Fibroblast of the conjunctiva (primary cell): ENCODE measurements around the gene SAMD10.

Experiments
- DNase-seq: peaks from one replicate; pipeline ENCODE4 v3.0.0-alpha.2; 2010; ENCODE audit warnings: low read depth

Gene SAMD10

DNA sequence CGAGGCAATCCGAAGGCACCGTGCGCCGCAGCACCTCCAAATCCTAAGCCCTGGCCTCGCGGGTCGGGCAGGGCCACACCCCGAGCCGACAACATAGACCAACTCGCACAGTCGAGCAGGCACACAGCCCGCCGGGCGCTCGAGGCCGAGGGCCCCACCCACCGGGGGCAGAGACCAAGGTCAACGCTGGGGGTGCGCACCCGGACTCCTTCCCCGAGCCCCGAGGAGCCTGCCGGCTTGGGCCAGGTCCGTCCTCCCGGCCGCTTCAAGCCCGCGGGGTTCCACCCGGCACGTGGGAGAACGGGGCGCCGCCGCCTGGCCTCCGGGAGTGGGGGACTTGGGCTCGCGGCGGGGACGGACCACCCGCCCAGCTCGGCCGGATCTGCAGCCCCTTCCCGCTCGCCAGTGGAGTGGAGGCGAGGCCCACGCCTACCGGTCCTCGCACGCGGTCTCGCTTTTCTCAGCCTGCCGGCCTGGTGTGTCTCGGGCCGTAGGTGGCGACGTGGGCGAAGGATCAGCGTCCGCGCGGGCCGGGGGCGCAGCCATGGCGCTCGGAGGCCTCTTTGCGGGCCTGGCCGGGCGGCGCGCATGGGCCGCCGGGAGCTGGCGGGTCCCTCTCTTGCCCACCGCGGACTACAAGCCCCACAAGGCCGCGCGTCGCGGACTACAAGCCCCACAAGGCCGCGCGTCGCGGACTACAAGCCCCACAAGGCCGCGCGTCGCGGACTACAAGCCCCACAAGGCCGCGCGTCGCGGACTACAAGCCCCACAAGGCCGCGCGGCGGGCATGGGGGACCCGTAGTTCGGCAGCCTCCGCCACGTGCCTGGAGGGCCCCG, 23.4 kb downstream of the SAMD10 start, which contains the start of gene UCKL1:
Gene UCKL1 (minus strand): TSS at position 590 of the 837 bp plus-strand sequence. CDS start 44 bp downstream, at position 546.
- peak; percentile 87 for DNase-seq

DNA sequence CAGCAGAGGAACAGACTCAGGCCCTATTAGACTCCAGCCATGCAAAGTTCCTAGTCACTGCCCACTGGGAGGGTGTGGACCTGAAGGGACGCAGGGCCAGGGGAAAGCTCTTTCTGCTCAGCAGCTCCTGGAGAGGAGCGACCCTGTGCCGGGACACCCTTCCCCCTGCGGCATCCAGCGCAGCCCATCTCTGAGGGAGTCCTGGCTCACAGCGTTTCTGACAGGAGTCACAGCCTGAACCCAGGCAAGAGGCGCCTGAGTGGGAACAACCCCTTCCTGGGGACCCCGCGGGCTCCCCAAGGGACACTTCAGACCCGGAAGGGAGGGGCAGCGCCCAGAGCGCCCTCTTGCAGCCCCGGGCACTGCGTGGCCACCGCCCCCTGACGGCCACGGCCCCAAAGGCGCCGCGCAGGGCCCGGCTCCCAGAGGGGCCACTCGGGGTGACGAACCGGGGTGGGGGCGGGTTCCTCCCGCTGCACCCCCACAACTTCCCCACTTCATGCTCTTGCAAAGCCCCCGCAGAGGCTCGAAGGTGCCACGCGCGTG, 24.1 kb downstream of the SAMD10 start:
- DNase-seq: no peak

DNA sequence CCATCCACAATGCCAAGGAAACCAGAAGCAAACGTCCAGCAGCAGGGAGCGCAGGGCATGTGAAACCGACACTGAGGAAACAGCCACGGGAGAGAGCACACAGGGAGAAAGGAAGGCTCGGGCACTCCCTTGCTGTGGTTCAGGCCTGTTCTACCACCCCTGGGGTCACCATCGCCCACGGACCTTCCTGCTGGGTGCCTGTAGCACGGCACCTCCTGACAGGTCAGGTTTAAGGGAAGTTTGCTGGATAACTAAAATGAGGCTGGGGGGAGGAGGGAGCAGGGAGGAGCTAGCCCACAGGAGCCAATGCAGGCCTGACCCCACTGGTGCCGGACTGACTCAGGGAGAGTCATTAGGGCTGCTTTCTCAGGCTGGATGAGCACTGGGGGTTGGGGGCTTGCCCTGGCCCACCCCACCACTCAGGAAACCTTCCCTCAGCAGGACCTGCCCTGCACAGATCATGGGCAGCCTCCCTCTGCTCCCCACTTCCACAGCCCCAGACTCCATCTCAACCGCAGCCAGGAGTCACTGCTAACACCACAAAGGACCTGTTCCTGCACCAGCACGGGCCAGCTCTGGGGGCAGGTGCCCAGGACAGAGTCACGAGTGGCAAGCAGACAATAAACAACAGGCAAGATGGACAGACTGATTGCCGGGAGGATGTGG, 25.5 kb downstream of the SAMD10 start:
- DNase-seq: no peak

DNA sequence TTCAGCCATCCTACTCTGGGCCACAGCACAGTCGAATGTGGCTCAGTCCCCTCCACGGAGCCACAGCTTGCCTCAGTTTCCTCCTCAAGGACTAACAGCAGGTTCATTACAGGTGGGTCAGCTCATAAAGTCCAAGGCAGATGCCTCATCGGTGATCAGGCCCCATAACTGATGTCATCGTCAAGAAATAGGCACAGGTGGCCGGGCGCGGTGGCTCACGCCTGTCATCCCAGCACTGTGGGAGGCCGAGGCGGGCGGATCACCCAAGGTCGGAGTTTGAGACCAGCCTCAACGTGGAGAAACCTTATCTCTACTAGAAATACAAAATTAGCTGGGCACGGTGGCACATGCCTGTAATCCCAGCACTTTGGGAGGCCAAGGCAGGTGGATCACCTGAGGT, 26.7 kb downstream of the SAMD10 start:
- DNase-seq: no peak

DNA sequence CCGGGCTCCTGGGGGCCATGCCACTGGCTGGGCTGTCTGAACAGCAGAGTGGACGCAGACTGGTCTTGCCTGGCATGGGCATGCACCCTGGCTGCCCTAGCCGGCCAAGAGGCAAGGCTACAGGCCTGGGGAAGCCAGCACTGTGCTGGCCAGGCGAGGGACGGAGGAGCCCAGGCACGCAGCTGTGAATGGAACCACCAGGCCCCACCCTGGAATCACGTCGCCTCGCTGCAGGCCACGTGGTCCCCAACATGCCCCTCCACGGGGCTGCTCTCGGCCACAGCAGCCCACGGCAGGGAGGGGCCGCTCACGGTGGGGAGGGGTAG, 27.3 kb downstream of the SAMD10 start:
- DNase-seq: no peak

DNA sequence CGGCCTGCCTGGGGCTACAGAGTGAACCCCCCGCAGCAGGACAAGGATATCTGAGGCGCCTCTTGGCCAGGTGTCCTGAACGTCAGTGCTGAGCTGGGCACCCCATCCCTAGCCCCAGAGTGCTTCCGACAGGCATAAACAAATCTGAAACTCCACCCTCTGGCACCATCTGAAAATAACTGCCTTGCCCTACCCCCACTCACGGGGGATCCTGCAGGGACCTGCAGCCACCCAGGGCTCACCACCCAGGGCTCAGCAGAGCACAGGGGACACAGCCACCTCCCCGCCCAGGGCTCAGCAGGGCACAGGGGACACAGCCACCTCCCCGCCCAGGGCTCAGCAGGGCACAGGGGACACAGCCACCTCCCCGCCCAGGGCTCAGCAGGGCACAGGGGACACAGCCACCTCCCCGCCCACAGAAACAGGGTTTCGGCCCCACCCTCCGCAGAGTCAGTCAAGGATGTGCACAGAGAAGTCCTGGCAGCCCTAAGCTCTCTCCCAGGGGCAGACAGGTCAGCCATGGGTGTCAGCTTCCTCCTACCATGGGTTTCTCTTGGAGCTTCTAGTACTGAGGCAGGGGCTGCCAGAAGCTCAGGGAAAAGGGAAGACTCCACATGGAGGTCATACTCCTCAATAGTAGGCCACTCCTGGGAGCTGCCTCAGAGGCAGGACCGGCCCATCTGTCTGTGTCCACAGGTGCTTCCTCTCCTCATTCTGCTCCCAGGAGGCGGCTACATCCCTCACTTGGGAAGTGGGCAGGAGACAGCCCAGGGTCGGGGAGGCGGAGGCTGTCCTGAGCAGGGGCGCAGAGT, 27.8 kb downstream of the SAMD10 start:
- no peak for DNase-seq

DNA sequence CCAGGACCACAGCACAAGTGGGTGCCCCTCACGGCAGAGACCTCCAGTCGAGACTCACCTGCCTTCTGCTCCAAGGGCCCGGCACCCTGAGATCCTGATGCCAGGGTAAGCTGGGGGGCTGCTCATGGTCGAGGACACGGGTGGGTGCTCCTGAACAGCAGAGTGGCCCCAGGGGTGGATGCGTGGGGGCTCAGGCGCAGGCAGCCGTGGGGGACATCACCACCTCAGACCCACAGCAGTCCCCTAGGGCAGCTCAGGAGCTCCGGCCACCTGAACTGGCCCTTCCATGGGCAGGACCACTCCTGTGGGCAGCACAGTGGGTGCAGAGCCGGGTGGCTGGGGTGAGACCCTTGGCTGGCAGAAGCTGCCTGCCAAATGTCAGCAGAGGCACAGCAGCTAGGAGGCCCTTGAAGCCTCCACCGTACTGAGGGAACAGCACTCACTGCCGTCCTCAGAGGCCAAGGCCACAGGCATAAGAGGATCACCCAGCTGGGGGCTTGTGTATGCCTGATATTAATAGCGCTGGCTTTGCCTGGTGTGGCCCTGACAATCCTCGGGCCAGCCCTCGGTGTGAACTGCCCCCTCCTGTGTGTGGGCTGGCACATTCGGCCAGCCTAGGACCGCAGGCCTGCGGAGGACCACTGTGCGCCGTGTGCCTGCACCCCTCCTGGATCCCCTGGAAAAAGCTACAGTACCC, 28.6 kb downstream of the SAMD10 start:
- DNase-seq: no peak

DNA sequence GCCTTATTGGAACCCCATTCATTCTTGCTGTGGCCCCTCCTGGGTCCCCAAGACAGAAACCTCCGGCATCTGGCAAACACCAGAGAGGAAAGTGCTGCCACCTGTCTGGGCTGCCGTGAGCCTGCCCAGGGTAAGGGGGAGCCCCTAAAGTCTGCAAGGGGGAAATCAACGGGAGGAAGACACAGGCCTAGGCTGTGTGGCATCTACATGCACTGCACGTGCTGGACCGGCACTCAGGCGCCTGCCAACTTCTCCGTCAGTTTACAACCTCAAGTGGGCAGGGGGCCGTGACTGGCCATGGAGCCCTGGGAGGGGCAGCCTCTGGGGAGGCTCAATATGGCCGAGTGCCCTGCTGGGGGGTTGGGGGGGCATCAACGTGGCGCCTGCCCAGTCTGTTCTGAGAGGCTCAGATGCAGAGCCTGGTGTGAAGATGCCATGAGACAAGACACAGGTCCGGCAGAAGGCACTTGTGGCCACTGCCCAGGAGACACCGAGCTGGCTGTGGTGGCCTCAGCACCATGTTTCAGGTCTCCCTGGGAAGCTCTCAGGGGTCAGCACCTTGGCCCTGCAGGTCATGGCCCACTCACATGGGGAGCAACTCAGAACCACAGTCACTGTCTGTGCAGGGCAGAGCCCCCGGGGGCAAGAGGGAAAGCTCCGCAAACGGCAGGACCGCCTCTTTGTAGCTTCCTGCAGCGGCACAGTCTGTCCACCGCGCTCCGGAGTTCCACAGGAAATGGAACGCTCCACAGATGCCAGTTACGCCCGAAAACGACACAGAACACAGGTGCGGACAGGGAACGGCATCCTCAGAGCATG, 31.6 kb downstream of the SAMD10 start:
- no peak for DNase-seq

- no peak for DNase-seq
Observed at GRCh38 chr20:63946986-63947637, 32.3 kb downstream of the SAMD10 start.

- DNase-seq: no peak
Observed at GRCh38 chr20:63945921-63946920, 33.2 kb downstream of the SAMD10 start.

DNA sequence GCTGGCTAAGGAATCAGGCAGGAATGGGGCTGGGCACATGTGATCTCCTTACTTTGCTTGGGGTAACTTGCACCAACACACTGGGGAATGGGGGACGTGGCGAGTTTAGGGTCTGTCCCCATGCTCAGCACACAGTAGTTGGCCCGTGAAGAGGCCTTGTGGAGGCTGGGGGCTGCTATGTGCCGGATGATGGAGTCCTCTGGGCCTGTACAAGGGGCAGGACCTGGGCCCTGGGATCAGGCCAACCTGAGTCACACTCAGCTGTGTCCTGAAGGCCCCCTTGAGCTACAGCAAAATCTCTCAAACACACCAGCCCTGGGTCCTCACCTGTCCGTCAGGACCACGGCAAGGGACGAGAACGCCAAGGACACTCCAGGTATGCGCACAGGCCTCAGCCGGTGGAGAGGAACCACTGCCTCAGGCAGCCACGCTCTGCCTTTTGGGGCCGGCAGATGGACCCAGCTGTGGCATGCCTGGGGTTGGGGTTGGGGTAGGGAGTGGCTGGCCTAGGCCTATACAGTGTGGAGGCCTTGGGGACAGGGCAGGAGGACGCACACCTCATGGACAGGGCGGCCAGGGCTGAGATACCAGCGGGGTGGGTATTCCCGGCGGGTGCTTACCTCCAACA, 34.3 kb downstream of the SAMD10 start:
- DNase-seq: no peak

- no peak for DNase-seq
Observed at GRCh38 chr20:63944078-63944941, 35.1 kb downstream of the SAMD10 start.

DNA sequence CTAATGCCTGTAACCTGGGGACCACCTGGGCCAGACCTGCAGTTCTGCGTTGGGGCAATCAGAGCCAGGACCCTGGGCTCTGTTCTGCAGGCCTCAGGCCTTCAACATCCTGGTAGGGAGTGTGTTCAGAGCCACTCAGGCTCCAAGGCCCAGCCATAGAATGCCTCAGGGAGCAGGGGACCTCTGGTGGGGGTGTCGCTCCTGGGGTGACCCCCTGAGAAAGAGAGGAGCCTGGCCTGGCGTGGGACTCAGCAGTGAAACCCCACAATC, 35.7 kb downstream of the SAMD10 start:
- DNase-seq: no peak

DNA sequence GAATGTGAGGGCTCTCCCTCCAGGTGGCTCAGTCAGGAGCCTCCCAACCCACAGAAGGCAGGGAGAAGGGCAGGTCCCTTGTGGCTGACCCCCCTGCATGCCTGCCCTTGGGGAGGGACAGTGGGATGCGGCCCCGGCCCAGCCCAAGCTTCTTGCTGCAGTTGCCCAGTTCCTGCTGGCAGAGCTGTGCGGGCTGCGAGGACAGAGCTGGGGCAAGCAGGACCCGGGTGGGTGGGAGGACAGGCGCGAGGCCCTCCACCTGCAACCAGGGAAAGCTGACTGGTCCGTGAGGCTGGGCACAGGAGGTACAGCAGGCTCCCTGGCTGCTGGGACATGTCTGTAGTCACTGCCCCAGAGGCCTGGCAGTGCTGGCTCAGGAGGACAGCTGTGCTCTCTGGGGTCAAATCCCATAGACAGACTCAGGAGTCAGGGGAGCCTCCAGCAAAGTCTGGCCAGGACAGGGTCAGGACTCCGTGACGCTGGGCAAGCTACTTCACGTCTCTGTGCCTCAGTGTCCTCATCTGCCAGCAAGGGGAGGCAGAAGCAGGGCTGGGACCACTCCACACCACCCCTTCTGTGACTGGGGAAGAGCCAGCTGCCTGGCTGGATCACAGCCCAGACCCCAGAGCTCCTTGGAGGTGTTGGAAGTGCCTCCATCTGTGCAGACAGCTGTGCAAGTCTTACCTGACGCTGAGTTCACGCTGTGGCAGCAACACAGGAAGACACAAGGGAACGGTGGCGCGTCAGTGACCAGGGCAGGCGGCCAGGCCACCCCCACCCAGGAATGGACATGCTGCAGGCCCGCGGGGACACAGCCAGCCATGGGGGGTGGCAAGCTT, 36.3 kb downstream of the SAMD10 start:
- DNase-seq: no peak

GRCh38 chr20:63942250-63942951, 37.0 kb downstream of the SAMD10 start:
- no peak for DNase-seq
